Vagina (tissue), 2 donors: ENCODE data around the gene IZUMO2. TPM values are rescaled to one million over a fixed set of nuclear protein-coding genes. Genes with fewer than 3 reads are reported as not detected.
A peak's percentile ranks its signal among the peaks of the same experiment; 100 is the strongest.

Experiments used
- DNase-seq, 2 donors: peaks; one replicate each; pipeline ENCODE4 v3.0.0-alpha.2; 2017; ENCODE audit errors: extremely low spot score in 2 of 2
- H3K27ac ChIP-seq: fragments of 200-600 bp; sonication (generic); one replicate; pipeline ENCODE4 v1.5.1; 2019
- H3K27me3 ChIP-seq: fragments of 200-600 bp; sonication (generic); one replicate; pipeline ENCODE4 v1.5.1; 2019
- H3K36me3 ChIP-seq, 2 donors: fragments of 200-600 bp; sonication (generic); one replicate each; pipeline ENCODE4 v1.5.1; 2017 to 2019
- H3K4me1 ChIP-seq: fragments of 200-600 bp; sonication (generic); one replicate; pipeline ENCODE4 v1.5.1; 2019
- H3K4me3 ChIP-seq, 2 donors: fragments of 200-600 bp; sonication (generic); 1 replicate in 1 of 2; 2 replicates in 1 of 2; pipeline ENCODE4 v1.5.1; 2016 to 2019
- H3K9me3 ChIP-seq: fragments of 200-600 bp; sonication (generic); one replicate; pipeline ENCODE4 v1.5.1; 2019
- POLR2A ChIP-seq, 2 donors: fragments of 450-650 bp; IDR thresholded peaks; one replicate each; pipeline ENCODE4 v1.6.1; 2017; ENCODE audit warnings: antibody characterized with exemption in 2 of 2, mild to moderate bottlenecking in 2 of 2, moderate library complexity in 2 of 2
- POLR2AphosphoS5 ChIP-seq, 2 donors: sonication (generic); formaldehyde crosslinking; IDR thresholded peaks; one replicate each; pipeline ENCODE4 v1.9.0; 2017; ENCODE audit warnings: antibody characterized with exemption in 2 of 2, mild to moderate bottlenecking in 2 of 2, low read depth in 1 of 2; ENCODE audit not compliant: insufficient read depth in 1 of 2
- intact Hi-C: fragments of 100-400 bp; cut with DNase I; formaldehyde crosslinking; loops from one replicate; pipeline ENCODE4 v1.15.1; 2023
- total RNA-seq: library from RNA; depleted of rRNA; stranded (reverse); fragments of >200 nt; gene quantifications from one replicate; pipeline ENCODE4 v1.2.3, GENCODE V29; 2016
- TF ChIP-seq, protein P1 (sequence below), 3 experiments: fragments of 450-650 bp in 2 of 3; fragments of 200-600 bp in 1 of 3; sonication (generic) in 1 of 3; IDR thresholded peaks; one replicate each; pipeline ENCODE4 v1.5.1; 2017 to 2019; ENCODE audit warnings: antibody characterized with exemption in 3 of 3, mild to moderate bottlenecking in 2 of 3, moderate library complexity in 2 of 3

IZUMO2 gene
- total RNA-seq, 1 donor from 2014 or later: not detected

DNA sequence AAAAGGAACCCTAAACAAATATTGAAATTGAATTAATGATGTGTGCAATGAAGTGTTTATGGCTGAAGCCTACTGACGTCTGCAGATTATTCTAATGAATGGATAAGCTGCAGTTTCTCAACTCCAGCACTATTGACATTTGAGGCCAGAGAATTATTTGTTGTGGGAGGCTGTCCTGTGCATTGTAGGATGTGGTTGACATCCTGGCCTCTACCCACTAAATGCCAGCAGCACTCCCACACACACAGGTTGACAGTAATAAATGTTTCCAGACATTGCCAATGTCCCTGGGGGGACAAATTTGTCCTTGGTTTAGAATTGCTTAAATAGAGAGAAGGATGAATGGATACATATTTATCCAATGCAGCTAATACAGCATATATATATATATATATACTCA, 21.1 kb upstream of the IZUMO2 start:
- H3K9me3 ChIP-seq: no peaks in the 10 kb centered on the region
- H3K36me3 ChIP-seq: no peaks in the 10 kb centered on the region
- no peak overlapping the region for H3K4me3 ChIP-seq
- no peaks in the 10 kb centered on the region for H3K4me1 ChIP-seq
- TF ChIP-seq, protein P1, sequence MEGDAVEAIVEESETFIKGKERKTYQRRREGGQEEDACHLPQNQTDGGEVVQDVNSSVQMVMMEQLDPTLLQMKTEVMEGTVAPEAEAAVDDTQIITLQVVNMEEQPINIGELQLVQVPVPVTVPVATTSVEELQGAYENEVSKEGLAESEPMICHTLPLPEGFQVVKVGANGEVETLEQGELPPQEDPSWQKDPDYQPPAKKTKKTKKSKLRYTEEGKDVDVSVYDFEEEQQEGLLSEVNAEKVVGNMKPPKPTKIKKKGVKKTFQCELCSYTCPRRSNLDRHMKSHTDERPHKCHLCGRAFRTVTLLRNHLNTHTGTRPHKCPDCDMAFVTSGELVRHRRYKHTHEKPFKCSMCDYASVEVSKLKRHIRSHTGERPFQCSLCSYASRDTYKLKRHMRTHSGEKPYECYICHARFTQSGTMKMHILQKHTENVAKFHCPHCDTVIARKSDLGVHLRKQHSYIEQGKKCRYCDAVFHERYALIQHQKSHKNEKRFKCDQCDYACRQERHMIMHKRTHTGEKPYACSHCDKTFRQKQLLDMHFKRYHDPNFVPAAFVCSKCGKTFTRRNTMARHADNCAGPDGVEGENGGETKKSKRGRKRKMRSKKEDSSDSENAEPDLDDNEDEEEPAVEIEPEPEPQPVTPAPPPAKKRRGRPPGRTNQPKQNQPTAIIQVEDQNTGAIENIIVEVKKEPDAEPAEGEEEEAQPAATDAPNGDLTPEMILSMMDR (IDR thresholded peaks at IDR 0.05): no peak
- no peak for TF ChIP-seq POLR2A (IDR thresholded peaks at IDR 0.05)
- TF ChIP-seq POLR2AphosphoS5 (IDR thresholded peaks at IDR 0.05; ENCODE audit: insufficient read depth in 1 of 2, low read depth in 1 of 2): no peak
- intact Hi-C loops: no loop called here
- H3K27ac ChIP-seq: no peak overlapping the region
- no peak for DNase-seq
- H3K27me3 ChIP-seq: no peaks in the 10 kb centered on the region

- intact Hi-C loops: no loop called here
- no peak for TF ChIP-seq POLR2AphosphoS5 (IDR thresholded peaks at IDR 0.05; ENCODE audit: insufficient read depth in 1 of 2, low read depth in 1 of 2)
- TF ChIP-seq POLR2A (IDR thresholded peaks at IDR 0.05): no peak
- TF ChIP-seq, protein P1 (IDR thresholded peaks at IDR 0.05): no peak
- DNase-seq: no peak
- Histone ChIP-seq H3K27me3 (no peaks in the 10 kb centered on the region), H3K4me3 (no peak overlapping the region), H3K36me3 (no peaks in the 10 kb centered on the region), H3K27ac (no peak overlapping the region), H3K4me1 (no peaks in the 10 kb centered on the region), H3K9me3 (no peaks in the 10 kb centered on the region)
These were observed 18.0 kb upstream of the IZUMO2 start for GRCh38 chr19:50181121-50181520.

- intact Hi-C loops: no loop called here
- no peak overlapping the region for H3K27ac ChIP-seq
These were observed 15.9 kb upstream of the IZUMO2 start for GRCh38 chr19:50178859-50179537.

DNA sequence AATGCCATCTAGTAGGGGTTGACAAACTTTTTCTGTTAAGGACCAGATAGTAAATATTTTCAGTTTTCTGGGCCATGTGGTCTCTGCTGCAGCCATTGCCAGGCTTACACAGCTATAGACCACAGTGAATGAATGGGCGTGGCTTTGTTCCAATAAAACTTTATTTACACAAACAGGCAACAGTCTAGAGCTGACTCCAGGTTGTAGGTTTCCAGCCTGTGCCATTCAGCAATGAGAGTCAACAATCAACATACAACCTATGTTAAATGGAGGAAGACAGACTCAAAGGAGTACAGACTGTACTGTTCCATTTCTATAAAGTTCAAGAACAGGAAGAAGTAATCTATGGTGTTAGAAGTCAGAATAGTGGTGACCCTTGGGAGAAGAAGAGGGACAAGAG, 15.2 kb upstream of the IZUMO2 start:
- H3K36me3 ChIP-seq: no peaks in the 10 kb centered on the region
- intact Hi-C loops: no loop called here
- H3K4me3 ChIP-seq: no peak overlapping the region
- H3K9me3 ChIP-seq: no peaks in the 10 kb centered on the region
- no peak for DNase-seq
- H3K27me3 ChIP-seq: no peaks in the 10 kb centered on the region
- no peak overlapping the region for H3K27ac ChIP-seq
- no peaks in the 10 kb centered on the region for H3K4me1 ChIP-seq
- TF ChIP-seq POLR2A (IDR thresholded peaks at IDR 0.05): no peak
- TF ChIP-seq, protein P1 (IDR thresholded peaks at IDR 0.05): no peak
- TF ChIP-seq POLR2AphosphoS5 (IDR thresholded peaks at IDR 0.05; ENCODE audit: insufficient read depth in 1 of 2, low read depth in 1 of 2): no peak

More at GRCh38 chr19:50178859-50179537, 15.9 kb upstream of the IZUMO2 start:
- Histone ChIP-seq H3K27me3 (no peaks in the 10 kb centered on the region), H3K9me3 (no peaks in the 10 kb centered on the region), H3K4me3 (no peak overlapping the region), H3K36me3 (no peaks in the 10 kb centered on the region), H3K4me1 (no peaks in the 10 kb centered on the region)
- no peak for DNase-seq
- TF ChIP-seq, protein P1 (IDR thresholded peaks at IDR 0.05): no peak
- TF ChIP-seq POLR2AphosphoS5 (IDR thresholded peaks at IDR 0.05; ENCODE audit: insufficient read depth in 1 of 2, low read depth in 1 of 2): peak in 1 of 2 donors; percentile 7

DNA sequence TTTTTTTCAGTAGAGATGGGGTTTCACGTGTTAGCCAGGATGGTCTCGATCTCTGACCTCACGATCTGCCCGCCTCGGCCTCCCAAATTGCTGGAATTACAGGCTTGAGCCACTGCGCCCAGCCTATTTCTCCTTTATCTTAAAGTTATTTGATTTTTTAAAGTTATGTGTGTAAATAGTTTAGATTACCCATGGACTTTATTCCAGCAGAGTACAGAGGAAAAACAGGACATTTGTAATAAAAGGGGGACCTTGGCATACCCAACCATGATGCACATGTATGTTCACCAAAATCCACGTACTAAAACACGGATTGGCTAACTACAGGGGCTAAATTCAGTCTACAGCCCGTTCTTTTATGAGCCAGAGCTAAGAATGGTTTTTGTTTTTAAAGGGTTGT, 13.7 kb upstream of the IZUMO2 start:
- no peaks in the 10 kb centered on the region for H3K36me3 ChIP-seq
- no peaks in the 10 kb centered on the region for H3K4me1 ChIP-seq
- DNase-seq: no peak
- H3K9me3 ChIP-seq: no peaks in the 10 kb centered on the region
- H3K4me3 ChIP-seq: no peak overlapping the region
- intact Hi-C loops: no loop called here
- H3K27ac ChIP-seq: no peak overlapping the region
- TF ChIP-seq, protein P1 (IDR thresholded peaks at IDR 0.05): no peak
- TF ChIP-seq POLR2A (IDR thresholded peaks at IDR 0.05) (no peak), POLR2AphosphoS5 (IDR thresholded peaks at IDR 0.05; ENCODE audit: insufficient read depth in 1 of 2, low read depth in 1 of 2) (no peak)
- H3K27me3 ChIP-seq: no peaks in the 10 kb centered on the region
